ENCODE data around the gene ANKRD29. TPM values are rescaled to one million over a fixed set of nuclear protein-coding genes. Genes with fewer than 3 reads are reported as not detected.

Gene ANKRD29
- total RNA-seq, 1 experiment from 2014 or later = 6.9 TPM

DNA sequence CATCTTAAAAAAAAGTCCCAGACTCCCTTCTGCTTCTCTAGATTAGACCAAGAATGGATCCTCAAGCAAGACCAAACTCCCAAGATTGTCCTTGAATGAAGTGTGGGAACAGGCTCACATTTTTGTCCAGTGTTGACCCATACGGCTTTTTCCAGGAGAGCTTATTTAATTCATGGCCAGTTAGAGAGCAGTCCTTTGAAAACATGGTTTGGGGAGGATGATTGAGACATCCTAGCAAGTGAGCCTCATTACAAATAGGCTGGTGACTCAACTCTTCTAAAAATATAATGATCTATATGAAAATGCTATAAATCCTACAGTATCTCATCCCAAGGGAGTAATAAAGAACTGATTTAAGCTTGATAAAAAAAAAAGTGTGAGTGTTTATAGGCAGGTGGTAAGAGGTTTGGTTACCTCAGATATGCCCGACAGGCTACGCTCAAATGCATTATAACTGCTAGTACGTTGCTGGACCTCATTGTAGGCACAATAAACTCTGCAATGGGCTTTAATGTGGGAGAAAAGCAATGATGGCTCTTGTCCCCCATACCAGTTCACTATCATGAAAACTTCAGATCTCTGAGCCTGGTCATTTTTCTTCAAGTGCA, 17.0 kb downstream of the ANKRD29 start:
- peaks cover 23% of the 10 kb centered on the region for H3K4me1 Mint-ChIP-seq (ENCODE audit: low read depth, unreplicated experiment)
- no peaks in the 10 kb centered on the region for H3K9me3 Mint-ChIP-seq (ENCODE audit: low read depth, unreplicated experiment)
- no peaks in the 10 kb centered on the region for H3K36me3 Mint-ChIP-seq (ENCODE audit: insufficient read depth, unreplicated experiment)
- no peaks in the 10 kb centered on the region for H3K27me3 Mint-ChIP-seq (ENCODE audit: unreplicated experiment)
- H3K27ac Mint-ChIP-seq (ENCODE audit: unreplicated experiment) = no peak overlapping the region
- H3K4me3 Mint-ChIP-seq (ENCODE audit: low read depth, unreplicated experiment) = no peak overlapping the region
- DNase-seq = no peak
- intact Hi-C loops (cut with micrococcal nuclease; ENCODE audit: unreplicated experiment) = no loop called here
- no TSS peak for BruUV-seq (replicated peaks)
- TF ChIP-seq, protein P1, sequence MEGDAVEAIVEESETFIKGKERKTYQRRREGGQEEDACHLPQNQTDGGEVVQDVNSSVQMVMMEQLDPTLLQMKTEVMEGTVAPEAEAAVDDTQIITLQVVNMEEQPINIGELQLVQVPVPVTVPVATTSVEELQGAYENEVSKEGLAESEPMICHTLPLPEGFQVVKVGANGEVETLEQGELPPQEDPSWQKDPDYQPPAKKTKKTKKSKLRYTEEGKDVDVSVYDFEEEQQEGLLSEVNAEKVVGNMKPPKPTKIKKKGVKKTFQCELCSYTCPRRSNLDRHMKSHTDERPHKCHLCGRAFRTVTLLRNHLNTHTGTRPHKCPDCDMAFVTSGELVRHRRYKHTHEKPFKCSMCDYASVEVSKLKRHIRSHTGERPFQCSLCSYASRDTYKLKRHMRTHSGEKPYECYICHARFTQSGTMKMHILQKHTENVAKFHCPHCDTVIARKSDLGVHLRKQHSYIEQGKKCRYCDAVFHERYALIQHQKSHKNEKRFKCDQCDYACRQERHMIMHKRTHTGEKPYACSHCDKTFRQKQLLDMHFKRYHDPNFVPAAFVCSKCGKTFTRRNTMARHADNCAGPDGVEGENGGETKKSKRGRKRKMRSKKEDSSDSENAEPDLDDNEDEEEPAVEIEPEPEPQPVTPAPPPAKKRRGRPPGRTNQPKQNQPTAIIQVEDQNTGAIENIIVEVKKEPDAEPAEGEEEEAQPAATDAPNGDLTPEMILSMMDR (IDR thresholded peaks at IDR 0.05; ENCODE audit: unreplicated experiment) = no peak
- CTCF ChIA-PET = interaction anchor here (0.6 kb wide), 1 partner anchor 17 kb away, joined by 8 read pairs; no protein-coding TSS in a partner anchor

DNA sequence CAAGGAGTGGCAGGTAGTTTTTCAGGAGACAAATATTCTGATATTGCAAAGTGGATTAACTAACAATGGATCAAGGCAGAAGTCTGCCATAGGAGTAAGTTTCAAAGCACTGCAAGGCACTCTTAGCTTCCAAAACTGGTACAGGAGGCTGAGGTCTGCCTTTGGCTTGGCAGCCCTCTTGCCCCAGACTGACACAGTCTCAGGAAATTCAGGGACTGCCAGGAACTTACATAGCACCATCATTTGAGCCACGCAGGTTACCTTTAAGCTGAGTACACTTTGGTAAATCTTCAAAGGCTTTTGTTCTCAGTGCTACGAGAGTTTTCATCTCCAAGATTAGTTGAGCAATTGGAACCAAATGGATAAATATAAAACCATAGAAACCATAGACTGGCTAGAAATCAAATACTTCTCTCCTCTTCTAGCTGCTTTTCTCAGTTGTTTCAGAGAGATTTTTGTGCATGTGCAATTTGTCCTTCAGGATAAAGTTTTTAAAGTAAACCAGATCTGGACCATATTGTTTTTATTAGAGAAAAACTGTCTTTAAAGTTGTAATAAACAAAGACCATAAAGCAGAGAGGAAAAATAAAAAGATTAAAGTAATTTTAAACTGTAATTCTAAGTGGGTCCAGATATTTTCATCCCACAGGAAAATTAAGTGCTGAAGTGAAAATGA, 18.8 kb downstream of the ANKRD29 start:
- Mint-ChIP-seq H3K27me3 (ENCODE audit: unreplicated experiment) (no peaks in the 10 kb centered on the region), H3K4me1 (ENCODE audit: low read depth, unreplicated experiment) (peaks cover 6% of the 10 kb centered on the region), H3K9me3 (ENCODE audit: low read depth, unreplicated experiment) (no peaks in the 10 kb centered on the region), H3K27ac (ENCODE audit: unreplicated experiment) (no peak overlapping the region), H3K4me3 (ENCODE audit: low read depth, unreplicated experiment) (no peak overlapping the region), H3K36me3 (ENCODE audit: insufficient read depth, unreplicated experiment) (no peaks in the 10 kb centered on the region)
- CTCF ChIA-PET = interaction anchor here (0.5 kb wide), 1 partner anchor 94 kb away, joined by 3 read pairs; no protein-coding TSS in a partner anchor
- no TSS peak for BruUV-seq (replicated peaks)
- no peak for DNase-seq
- TF ChIP-seq, protein P1 (IDR thresholded peaks at IDR 0.05; ENCODE audit: unreplicated experiment) = no peak
- intact Hi-C loops (cut with micrococcal nuclease; ENCODE audit: unreplicated experiment) = no loop called here

GRCh38 chr18:23641937-23642666, 20.6 kb downstream of the ANKRD29 start:
- Mint-ChIP-seq H3K4me3 (ENCODE audit: low read depth, unreplicated experiment) (no peak overlapping the region), H3K9me3 (ENCODE audit: low read depth, unreplicated experiment) (no peaks in the 10 kb centered on the region), H3K36me3 (ENCODE audit: insufficient read depth, unreplicated experiment) (no peaks in the 10 kb centered on the region), H3K27me3 (ENCODE audit: unreplicated experiment) (no peaks in the 10 kb centered on the region), H3K27ac (ENCODE audit: unreplicated experiment) (no peak overlapping the region), H3K4me1 (ENCODE audit: low read depth, unreplicated experiment) (no peaks in the 10 kb centered on the region)
- BruUV-seq (replicated peaks) = no TSS peak
- intact Hi-C loops (cut with micrococcal nuclease; ENCODE audit: unreplicated experiment) = no loop called here
- CTCF ChIA-PET = interaction anchor here (1.1 kb wide), 1 partner anchor 10 kb away, joined by 5 read pairs; no protein-coding TSS in a partner anchor
- TF ChIP-seq, protein P1 (IDR thresholded peaks at IDR 0.05; ENCODE audit: unreplicated experiment) = no peak
- no peak for DNase-seq

DNA sequence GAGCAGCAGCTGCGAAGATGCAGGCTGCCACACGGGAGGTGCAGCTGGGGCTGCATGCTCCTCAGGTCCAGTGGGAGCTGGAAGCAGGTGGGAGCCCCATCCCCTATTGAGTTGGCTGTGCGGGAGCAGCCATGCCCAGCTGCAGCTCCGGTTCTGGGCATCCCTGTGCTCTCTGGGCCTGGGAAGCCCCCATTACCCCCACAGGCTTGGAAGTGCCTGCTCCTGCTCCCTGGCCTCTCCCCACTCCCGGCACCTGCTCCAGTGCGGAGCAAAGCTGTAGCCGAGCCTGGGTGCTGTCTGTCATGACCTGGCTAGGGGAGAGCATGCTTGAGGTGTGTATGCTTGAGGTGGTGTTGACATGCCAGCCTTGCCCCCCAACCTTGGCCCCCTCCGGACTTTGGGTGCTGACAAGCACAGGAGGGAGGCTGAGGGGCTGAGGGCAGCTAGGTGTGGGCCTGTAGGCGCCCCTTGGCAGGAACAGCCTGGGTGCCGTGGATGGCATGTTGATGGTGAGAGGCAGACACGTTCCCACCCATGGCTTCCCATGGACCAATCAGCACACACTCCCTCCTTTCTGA, 21.5 kb downstream of the ANKRD29 start:
- no peak for DNase-seq
- Mint-ChIP-seq H3K27ac (ENCODE audit: unreplicated experiment) (no peak overlapping the region), H3K9me3 (ENCODE audit: low read depth, unreplicated experiment) (no peaks in the 10 kb centered on the region), H3K27me3 (ENCODE audit: unreplicated experiment) (no peaks in the 10 kb centered on the region), H3K4me1 (ENCODE audit: low read depth, unreplicated experiment) (no peaks in the 10 kb centered on the region), H3K4me3 (ENCODE audit: low read depth, unreplicated experiment) (no peak overlapping the region), H3K36me3 (ENCODE audit: insufficient read depth, unreplicated experiment) (no peaks in the 10 kb centered on the region)
- intact Hi-C loops (cut with micrococcal nuclease; ENCODE audit: unreplicated experiment) = no loop called here
- CTCF ChIA-PET = no interaction called here
- BruUV-seq (replicated peaks) = no TSS peak
- TF ChIP-seq, protein P1 (IDR thresholded peaks at IDR 0.05; ENCODE audit: unreplicated experiment) = no peak

All from Calu3 (cell line).